GM19468 (cell line): ENCODE results near the gene CD300LG.
"Not testable (repeated sequence)": the region's sequence is repeated elsewhere in the genome, so short reads cannot be mapped to it uniquely, and the experiment has no call there.

ENCODE experiments used
- ATAC-seq: cut with Tn5 transposase; IDR thresholded peaks from one replicate; pipeline ENCODE4 v1.9.1; 2021; ENCODE audit warnings: mild to moderate bottlenecking, moderate library complexity, moderate number of reproducible peaks; ENCODE audit not compliant: unreplicated experiment; ENCODE audit errors: extremely low read depth

CD300LG gene

GRCh38 chr17:43823350-43824084, 23.5 kb upstream of the CD300LG start:
- ATAC-seq, result no peak

DNA sequence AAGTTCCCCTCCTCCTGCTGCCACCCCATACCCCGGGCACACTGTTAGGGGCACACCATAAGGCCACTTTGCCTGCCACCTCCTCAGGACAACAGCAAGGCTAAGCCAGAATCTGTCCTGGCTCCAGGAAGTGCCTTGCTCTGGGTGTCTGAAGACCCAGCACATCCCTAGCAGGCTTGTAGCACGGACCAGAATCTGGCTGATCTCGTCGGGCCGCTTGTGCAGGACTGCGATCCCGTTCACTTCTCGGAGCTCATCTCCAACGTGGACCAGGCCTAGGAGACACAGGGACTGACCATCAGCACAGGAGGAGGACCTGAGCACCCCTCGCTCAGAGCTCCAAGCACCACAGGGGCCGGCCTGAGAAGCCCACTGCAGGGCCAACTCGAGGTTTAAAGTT, 21.4 kb upstream of the CD300LG start:
- ATAC-seq, result no peak

DNA sequence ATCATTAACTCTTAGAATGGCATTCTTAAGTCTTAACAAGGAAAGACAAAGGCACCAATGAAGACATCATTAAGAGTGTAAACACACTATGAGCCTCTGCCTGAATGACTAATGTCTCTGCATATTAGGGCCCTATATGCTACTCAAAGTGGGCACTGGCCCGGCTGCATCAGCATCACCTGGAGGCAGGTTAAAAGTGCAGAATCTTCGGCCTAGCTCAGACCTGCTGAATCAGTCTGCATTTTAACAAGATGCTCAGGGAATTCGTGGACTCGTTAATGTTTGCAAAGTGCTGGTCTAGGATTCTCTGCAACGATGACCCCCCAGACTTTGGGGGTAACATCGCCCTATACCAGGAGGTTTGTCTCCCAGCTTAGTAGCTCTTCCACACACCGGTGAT, 20.8 kb upstream of the CD300LG start:
- no peak for ATAC-seq

GRCh38 chr17:43827596-43827995, 19.4 kb upstream of the CD300LG start:
- no peak for ATAC-seq

GRCh38 chr17:43829738-43830137, 17.2 kb upstream of the CD300LG start:
- ATAC-seq, result no peak

- no peak for ATAC-seq
These were observed 16.4 kb upstream of the CD300LG start for GRCh38 chr17:43830510-43831140.

GRCh38 chr17:43831633-43832032, 15.3 kb upstream of the CD300LG start:
- ATAC-seq, result no peak

DNA sequence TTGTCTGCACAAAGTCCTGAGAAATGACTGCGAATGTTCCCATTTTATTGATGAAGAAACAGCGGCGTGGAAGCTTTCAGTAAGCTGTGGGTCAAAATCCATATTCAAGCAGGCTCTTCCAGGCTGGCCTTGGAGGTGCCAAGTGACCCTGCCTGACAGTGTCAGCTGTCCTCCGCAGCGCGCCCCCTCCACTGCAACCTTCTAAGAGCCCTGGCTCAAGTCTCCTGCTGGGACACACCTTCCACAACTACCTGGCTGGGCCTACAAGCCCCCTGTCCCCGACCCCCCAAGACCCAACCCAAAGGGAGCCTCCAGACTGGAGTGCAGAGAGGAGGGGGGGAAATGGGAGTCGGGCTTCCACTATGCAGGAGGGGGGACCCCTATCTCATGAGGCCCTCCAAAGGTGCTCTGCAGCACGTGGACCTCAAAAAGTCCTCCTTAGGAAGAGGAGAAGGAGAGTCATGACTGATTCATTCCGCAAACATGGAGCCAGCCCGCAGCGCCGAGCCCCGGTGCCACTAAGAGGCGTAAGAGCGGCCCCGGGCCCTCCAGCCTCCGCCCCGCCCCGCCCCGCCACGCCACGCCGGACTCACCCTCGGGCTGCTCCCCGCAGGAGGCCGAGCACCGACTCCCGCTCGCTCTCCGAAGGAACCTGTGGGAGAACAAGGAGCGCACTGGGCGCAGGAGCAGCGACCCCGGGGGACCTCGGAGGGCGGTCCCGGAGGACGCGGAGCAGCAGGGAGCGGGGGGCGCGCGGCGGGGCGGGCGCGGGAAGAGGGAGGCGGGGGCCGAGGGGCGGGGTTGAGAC, 14.6 kb upstream of the CD300LG start:
- ATAC-seq, result no peak

DNA sequence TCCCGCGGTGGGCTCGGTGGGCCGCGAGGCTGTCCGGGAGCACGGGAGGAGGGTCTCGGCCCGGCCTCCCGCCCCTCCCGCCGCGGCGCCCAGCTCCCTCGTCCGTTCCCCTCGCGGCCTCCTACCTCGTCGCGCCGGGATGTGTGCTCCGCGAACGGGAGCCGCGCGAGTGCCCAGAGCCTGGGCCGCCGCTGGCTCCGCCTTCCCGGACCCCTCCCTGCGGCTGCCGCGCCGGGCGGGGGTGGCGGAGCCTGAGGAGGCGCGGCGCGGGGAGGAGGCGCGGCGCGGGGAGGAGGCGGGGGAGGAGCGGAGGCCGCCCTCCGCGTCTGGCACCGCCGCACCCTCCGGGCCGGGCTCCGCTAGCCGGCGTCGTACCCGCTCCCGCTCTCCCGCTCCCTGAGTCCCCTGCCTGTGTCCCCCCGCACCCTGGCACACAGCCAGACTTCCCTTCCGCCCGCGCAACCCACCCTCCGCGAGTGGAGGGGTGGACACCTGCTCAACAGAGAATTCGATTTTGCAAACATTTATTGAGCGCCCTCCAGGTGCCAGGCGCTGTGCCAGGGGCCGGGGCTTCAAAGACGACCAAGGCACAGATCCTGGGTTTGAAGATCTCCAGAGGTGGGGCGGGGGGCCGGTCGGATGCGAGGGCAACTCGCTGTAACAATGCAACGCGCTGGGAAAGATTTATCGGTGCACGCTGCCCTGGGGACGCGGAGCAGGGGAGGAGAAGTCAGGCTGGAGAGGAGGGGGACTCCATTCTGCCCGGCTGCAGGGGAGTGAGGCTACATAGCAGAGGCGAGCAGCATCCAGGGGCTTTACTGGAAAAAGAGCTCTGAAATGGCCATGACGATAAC, 13.8 kb upstream of the CD300LG start, which contains the start of gene MPP3:
MPP3 (minus strand) TSS at position 171 of the 854 bp plus-strand sequence. CDS start 1,240 bp downstream, outside the sequence.
- no peak for ATAC-seq

DNA sequence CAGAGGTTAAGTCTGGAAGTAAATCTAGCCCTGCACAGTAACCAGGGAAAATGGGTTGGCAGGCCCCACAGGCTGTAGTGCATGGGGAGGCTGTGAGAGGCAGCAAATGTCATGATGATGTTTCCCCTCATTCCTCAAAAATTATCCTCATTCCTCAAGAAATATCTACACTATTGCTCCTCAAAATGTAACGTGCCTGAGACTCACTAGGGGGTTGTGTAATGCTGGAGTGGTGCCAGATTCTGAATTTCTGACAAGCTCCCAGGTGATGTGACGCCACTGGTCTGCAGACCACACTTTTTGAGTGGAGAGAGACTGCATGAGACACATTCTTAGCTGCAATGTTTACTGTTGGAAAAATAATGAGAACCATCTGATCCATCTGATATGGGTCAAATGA, 12.9 kb upstream of the CD300LG start:
- no peak for ATAC-seq

DNA sequence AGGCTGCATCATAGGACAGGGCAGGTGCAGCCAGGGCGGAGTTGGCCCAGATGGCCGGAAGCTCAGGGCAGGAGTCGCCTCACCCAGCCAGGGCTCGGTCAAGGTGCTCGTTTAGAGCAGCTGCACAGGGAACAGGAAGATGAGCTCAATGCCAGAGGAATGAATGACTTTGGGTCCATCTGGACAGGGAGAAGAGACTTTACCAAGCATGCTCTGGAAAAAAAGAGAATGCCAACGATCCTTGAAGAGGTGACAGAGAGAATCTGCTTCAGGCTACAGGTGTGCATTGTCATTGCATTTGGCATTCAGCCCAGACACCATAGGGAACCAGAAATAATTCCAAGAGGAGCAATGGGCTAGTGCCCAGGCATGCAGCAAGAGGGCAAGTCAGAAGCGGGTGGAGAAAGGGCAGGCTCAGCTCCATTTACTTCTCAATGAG, 7.3 kb upstream of the CD300LG start:
- ATAC-seq, result no peak

DNA sequence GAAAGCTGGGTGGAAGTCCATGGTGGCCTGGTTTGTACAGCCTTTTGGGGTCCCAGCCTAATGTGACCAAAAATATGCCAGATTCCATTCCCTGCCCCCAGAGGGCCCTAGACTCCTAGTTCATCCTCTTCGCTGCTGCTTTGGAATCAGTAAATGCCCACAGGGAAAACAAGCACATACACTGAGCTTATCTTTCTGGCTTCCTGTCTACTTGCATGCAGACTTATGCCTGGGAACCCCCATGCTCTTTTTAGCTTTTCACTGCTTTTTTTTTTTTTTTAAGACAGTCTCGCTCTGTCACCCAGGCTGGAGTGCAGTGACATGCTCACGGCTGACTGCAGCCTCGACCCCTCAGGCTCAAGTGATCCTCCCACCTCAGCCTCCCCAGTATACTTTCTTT, 6.2 kb upstream of the CD300LG start:
- no peak for ATAC-seq

DNA sequence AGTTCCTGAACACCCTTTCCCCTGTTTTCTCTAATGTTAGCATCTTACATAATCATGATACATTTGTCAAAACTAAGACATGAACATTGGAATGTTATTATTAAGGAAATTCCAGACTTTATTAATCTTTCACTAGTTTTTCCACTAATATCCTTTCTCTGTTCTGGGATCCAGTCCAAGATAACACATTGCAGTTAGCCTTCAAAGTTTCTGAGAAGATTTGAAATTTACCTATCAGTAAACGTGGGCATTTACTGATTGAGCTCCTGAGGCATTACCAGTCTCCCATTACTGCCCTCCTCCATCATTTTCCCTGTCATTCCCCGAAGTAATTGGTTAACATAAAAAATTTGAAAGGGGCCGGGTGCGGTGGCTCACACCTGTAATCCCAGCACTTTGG, 5.7 kb upstream of the CD300LG start:
- ATAC-seq, result no peak

- not testable (repeated sequence) for ATAC-seq
These were observed 4.6 kb upstream of the CD300LG start for GRCh38 chr17:43842091-43842974.

DNA sequence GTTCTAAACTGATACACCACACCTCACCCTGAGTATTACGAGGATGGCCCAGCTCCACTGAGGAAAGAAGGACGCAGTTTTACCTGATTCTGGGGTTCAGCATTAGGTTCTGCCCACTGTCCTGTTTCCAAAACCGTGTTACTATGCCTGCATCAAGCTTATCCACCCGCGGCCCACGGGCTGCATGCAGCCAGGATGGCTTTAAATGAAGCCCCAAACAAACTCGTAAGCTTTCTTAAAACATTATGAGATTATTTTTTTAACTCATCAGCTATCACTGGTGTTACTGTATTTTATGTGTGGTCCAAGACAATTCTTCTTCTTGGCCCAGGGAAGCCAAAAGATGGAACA, 4.0 kb upstream of the CD300LG start:
- ATAC-seq, result no peak

GRCh38 chr17:43844241-43844640, 2.7 kb upstream of the CD300LG start:
- no peak for ATAC-seq

DNA sequence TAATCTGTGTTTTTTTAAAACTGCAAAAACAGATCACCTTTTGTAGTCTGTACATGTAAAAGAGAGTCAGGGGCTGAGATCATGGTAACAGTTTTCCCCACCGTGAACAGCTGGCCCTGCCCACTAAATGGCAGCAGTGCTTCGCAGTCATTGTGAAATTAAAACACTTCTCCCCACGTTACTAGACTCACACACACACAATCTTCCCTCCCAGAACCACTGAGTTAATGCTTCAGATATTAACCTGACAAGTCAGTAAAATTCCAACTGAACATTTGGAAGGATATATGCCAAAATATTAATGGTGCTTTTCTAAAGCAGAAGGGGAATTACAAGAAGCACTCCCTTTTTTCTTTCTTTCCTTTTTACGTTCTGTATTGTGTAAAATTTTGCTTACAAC, 1.2 kb upstream of the CD300LG start:
- no peak for ATAC-seq

GRCh38 chr17:43846221-43846712, 709 bp upstream of the CD300LG start:
- ATAC-seq, result no peak

DNA sequence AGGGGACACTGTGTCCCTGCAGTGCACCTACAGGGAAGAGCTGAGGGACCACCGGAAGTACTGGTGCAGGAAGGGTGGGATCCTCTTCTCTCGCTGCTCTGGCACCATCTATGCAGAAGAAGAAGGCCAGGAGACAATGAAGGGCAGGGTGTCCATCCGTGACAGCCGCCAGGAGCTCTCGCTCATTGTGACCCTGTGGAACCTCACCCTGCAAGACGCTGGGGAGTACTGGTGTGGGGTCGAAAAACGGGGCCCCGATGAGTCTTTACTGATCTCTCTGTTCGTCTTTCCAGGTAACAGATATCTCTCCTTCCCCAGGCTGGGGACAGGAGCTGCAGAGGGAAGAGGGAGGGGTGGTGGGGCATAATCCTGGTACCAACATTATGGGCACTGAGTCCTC, 1.6 kb downstream of the CD300LG start:
- no peak for ATAC-seq
